CD8-positive, alpha-beta memory T cell (primary cell): Measurements from ENCODE around the gene NCF4. TPM values are rescaled to one million over a fixed set of nuclear protein-coding genes. Genes with fewer than 3 reads are reported as not detected.
A peak's percentile ranks its signal among the peaks of the same experiment; 100 is the strongest.

Experiments
- CTCF ChIA-PET: fragments of 350-600 bp; sonication (Branson Sonifier 250); formaldehyde crosslinking; loops from one replicate; lab custom pipeline; 2021; ENCODE audit warnings: antibody characterized with exemption; lab: Charles Lee
- POLR2A ChIA-PET: fragments of 350-600 bp; sonication (Branson Sonifier 250); formaldehyde crosslinking; loops from one replicate; lab custom pipeline; 2021; ENCODE audit warnings: antibody characterized with exemption; lab: Charles Lee
- DNase-seq, 5 donors: peaks; one replicate each; pipeline versions ENCODE4 v3.0.0 to v3.0.0-alpha.2; 2020 to 2022; ENCODE audit warnings: mixed read lengths in 1 of 5
- H3K27ac ChIP-seq: one replicate; pipeline ENCODE4 v1.7.0; 2013; ENCODE audit warnings: low read depth, mild to moderate bottlenecking, low read length, moderate library complexity
- H3K27me3 ChIP-seq: 2 replicates; pipeline ENCODE4 v1.7.0; 2013; ENCODE audit warnings: low read length, mild to moderate bottlenecking; ENCODE audit not compliant: insufficient read depth, poor library complexity, severe bottlenecking
- H3K36me3 ChIP-seq: 2 replicates; pipeline ENCODE4 v1.7.0; 2013; ENCODE audit warnings: mild to moderate bottlenecking, low read length, moderate library complexity; ENCODE audit not compliant: insufficient read depth
- H3K4me1 ChIP-seq: 2 replicates; pipeline ENCODE4 v1.7.0; 2013; ENCODE audit warnings: mild to moderate bottlenecking, low read length, moderate library complexity; ENCODE audit not compliant: insufficient read depth
- H3K4me3 ChIP-seq: 2 replicates; pipeline ENCODE4 v1.7.0; 2013; ENCODE audit warnings: mild to moderate bottlenecking, low read length
- H3K9me3 ChIP-seq: 2 replicates; pipeline ENCODE4 v1.7.0; 2013; ENCODE audit warnings: mild to moderate bottlenecking, low read length
- H3K27ac Mint-ChIP-seq, 8 donors: one replicate each; pipeline ENCODE4 v1.8.0; 2020 to 2021; ENCODE audit warnings: mixed read lengths in 8 of 8, mild to moderate bottlenecking in 6 of 8, inconsistent platforms in 3 of 8, moderate library complexity in 3 of 8
- H3K27me3 Mint-ChIP-seq, 2 donors: one replicate each; pipeline ENCODE4 v1.8.0; 2020 to 2021; ENCODE audit warnings: mixed read lengths in 2 of 2, mild to moderate bottlenecking in 1 of 2, moderate library complexity in 1 of 2
- H3K36me3 Mint-ChIP-seq, 3 donors: one replicate each; pipeline ENCODE4 v1.8.0; 2020 to 2021; ENCODE audit warnings: mixed read lengths in 3 of 3, inconsistent platforms in 1 of 3, mild to moderate bottlenecking in 1 of 3
- H3K4me1 Mint-ChIP-seq, 3 donors: one replicate each; pipeline ENCODE4 v1.8.0; 2020 to 2021; ENCODE audit warnings: mixed read lengths in 3 of 3, inconsistent platforms in 1 of 3, mild to moderate bottlenecking in 1 of 3
- H3K4me3 Mint-ChIP-seq, 7 donors: one replicate each; pipeline ENCODE4 v1.8.0; 2020 to 2021; ENCODE audit warnings: mixed read lengths in 7 of 7, mild to moderate bottlenecking in 6 of 7, moderate library complexity in 4 of 7, inconsistent platforms in 2 of 7
- H3K9me3 Mint-ChIP-seq, 5 donors: one replicate each; pipeline ENCODE4 v1.8.0; 2020 to 2022; ENCODE audit warnings: mixed read lengths in 5 of 5, mild to moderate bottlenecking in 3 of 5, moderate library complexity in 2 of 5, inconsistent platforms in 1 of 5
- polyA plus RNA-seq: library from polyadenylated mRNA; unstranded; fragments of 300-500 nt; fragmentation: Illumina TruSeq; gene quantifications from one replicate; pipeline ENCODE4 v1.2.3, GENCODE V29; 2021
- total RNA-seq, 2 experiments: library from RNA; stranded (reverse); gene quantifications; one replicate each; pipeline ENCODE4 v1.2.3, GENCODE V29; 2021

The NCF4 gene
- total and polyA plus RNA-seq, 3 experiments from 2014 or later = 5.1 to 6.8 (median 6.6) TPM

DNA sequence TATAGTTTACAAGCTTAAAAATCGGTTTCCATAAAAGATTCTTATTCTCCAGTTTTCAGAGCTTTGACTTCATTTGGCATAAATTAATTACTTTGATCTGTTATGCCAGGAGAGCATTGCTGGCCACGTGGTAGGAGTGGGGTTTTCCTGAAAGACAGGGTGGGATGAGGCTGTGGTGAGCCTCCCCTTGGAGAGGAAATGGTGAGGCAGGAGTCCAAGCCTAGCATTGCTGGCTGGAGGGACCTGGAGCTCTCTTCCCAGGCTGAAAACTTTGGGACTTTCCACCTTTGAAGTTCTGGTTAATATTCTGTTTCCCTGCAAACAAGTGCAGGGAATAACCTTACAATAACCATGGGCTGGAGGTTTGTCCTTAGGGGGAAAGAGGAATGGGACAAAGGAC, 31.5 kb downstream of the NCF4 start:
- Mint-ChIP-seq H3K27ac (no peak overlapping the region), H3K36me3 (peaks cover 0 to 7% (median 2%) of the 10 kb centered on the region in 3 donors), H3K9me3 (peaks cover 0 to 11% (median 8%) of the 10 kb centered on the region in 5 donors), H3K4me1 (peaks cover 2 to 3% (median 3%) of the 10 kb centered on the region in 3 donors), H3K4me3 (no peak overlapping the region), H3K27me3 (peaks cover 1 to 12% of the 10 kb centered on the region in 2 donors)
- Histone ChIP-seq H3K27me3 (peaks cover 3% of the 10 kb centered on the region), H3K9me3 (no peaks in the 10 kb centered on the region), H3K27ac (no peak overlapping the region), H3K4me1 (no peaks in the 10 kb centered on the region), H3K36me3 (no peaks in the 10 kb centered on the region), H3K4me3 (no peak overlapping the region)
- ChIA-PET CTCF (interaction anchor here (1.7 kb wide), 1 partner anchor 36 kb away, joined by 5 read pairs; no protein-coding TSS in a partner anchor), POLR2A (no interaction called here)
- no peak for DNase-seq

- no peaks in the 10 kb centered on the region for H3K27me3 ChIP-seq
- Mint-ChIP-seq H3K9me3 (peaks cover 0 to 11% (median 8%) of the 10 kb centered on the region in 5 donors), H3K27me3 (peaks cover 1 to 6% of the 10 kb centered on the region in 2 donors), H3K27ac (peak overlapping the region in 1 of 8 donors; percentile 24), H3K4me1 (no peaks in the 10 kb centered on the region), H3K36me3 (peaks cover 0 to 7% (median 2%) of the 10 kb centered on the region in 3 donors), H3K4me3 (no peak overlapping the region)
- H3K36me3 ChIP-seq = no peaks in the 10 kb centered on the region
- H3K9me3 ChIP-seq = no peaks in the 10 kb centered on the region
- ChIA-PET CTCF (interaction anchor here (0.8 kb wide), 1 partner anchor 36 kb away, joined by 3 read pairs; no protein-coding TSS in a partner anchor), POLR2A (no interaction called here)
- no peaks in the 10 kb centered on the region for H3K4me1 ChIP-seq
- H3K27ac ChIP-seq = no peak overlapping the region
- DNase-seq = no peak
- no peak overlapping the region for H3K4me3 ChIP-seq
These were observed 32.5 kb downstream of the NCF4 start for GRCh38 chr22:36893262-36893661.

- POLR2A ChIA-PET = no interaction called here
- H3K4me1 Mint-ChIP-seq = no peaks in the 10 kb centered on the region
- no peaks in the 10 kb centered on the region for H3K4me1 ChIP-seq
- peaks cover 0 to 11% (median 8%) of the 10 kb centered on the region in 5 donors for H3K9me3 Mint-ChIP-seq
- no peaks in the 10 kb centered on the region for H3K9me3 ChIP-seq
- no peaks in the 10 kb centered on the region for H3K27me3 ChIP-seq
- no peak overlapping the region for H3K27ac Mint-ChIP-seq
- no peak overlapping the region for H3K27ac ChIP-seq
- H3K4me3 ChIP-seq = no peak overlapping the region
- H3K4me3 Mint-ChIP-seq = no peak overlapping the region
- peaks cover 5 to 13% of the 10 kb centered on the region in 2 donors for H3K27me3 Mint-ChIP-seq
- no peaks in the 10 kb centered on the region for H3K36me3 ChIP-seq
- DNase-seq = no peak
- CTCF ChIA-PET = no interaction called here
- peaks cover 0 to 7% (median 2%) of the 10 kb centered on the region in 3 donors for H3K36me3 Mint-ChIP-seq
These were observed 33.5 kb downstream of the NCF4 start for GRCh38 chr22:36894266-36894665.

DNA sequence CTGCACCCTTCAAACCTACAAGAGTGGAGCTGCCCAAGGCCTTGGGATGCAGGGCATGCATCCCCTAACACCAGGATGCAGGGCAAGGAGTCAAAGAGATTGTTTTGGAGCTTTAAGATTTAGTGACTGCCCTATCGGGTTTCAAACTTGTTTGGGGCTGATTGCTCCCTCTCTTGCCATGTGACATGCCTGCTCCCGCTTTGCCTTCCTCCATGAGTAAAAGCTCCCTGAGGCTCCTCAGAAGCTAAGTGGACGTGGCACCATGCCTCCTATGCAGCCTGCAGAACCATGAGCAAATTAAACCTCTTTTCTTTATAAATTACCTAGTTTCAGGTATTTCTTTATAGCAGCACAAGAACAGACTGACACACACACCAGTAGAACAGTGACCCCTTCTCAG, 36.8 kb downstream of the NCF4 start:
- CTCF ChIA-PET = interaction anchor here (0.8 kb wide), 1 partner anchor 41 kb away, joined by 3 read pairs; no protein-coding TSS in a partner anchor
- H3K4me1 Mint-ChIP-seq = peaks cover 0 to 8% (median 3%) of the 10 kb centered on the region in 3 donors
- H3K36me3 Mint-ChIP-seq = peaks cover 0 to 7% (median 2%) of the 10 kb centered on the region in 3 donors
- no peak overlapping the region for H3K27ac Mint-ChIP-seq
- H3K27me3 Mint-ChIP-seq = peaks cover 8 to 44% of the 10 kb centered on the region in 2 donors
- DNase-seq = no peak
- Histone ChIP-seq H3K36me3 (no peaks in the 10 kb centered on the region), H3K27ac (no peak overlapping the region), H3K4me1 (no peaks in the 10 kb centered on the region), H3K27me3 (no peaks in the 10 kb centered on the region), H3K4me3 (no peak overlapping the region), H3K9me3 (no peaks in the 10 kb centered on the region)
- peaks cover under 1 to 11% (median 8%) of the 10 kb centered on the region in 5 donors for H3K9me3 Mint-ChIP-seq
- POLR2A ChIA-PET = no interaction called here
- no peak overlapping the region for H3K4me3 Mint-ChIP-seq

DNA sequence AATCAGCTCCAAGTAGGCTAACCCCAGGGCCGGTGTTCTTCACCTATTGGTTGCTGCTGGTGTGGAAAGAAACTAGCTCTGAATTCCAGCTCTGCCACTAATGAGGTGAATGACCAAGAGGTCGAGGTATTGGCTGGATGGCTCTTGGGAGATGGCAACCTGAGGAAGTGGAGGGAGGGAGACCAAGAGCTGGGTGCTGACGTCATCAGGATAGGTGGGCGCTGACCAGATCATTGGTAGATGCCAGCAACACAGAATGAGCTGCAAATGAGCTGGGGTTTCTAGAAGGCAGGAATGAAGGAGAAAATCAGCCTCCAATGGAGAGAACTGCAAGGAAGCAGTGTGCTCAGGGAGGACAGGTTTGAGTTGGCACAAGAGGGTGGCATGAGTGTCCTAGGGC, 37.9 kb downstream of the NCF4 start:
- Histone ChIP-seq H3K4me3 (no peak overlapping the region), H3K9me3 (no peaks in the 10 kb centered on the region), H3K27me3 (no peaks in the 10 kb centered on the region), H3K27ac (no peak overlapping the region), H3K4me1 (no peaks in the 10 kb centered on the region), H3K36me3 (no peaks in the 10 kb centered on the region)
- Mint-ChIP-seq H3K27me3 (peaks cover 11 to 53% of the 10 kb centered on the region in 2 donors), H3K9me3 (peaks cover 2 to 11% (median 8%) of the 10 kb centered on the region in 5 donors), H3K36me3 (peaks cover 0 to 9% (median 2%) of the 10 kb centered on the region in 3 donors), H3K4me1 (peaks cover 0 to 8% (median 3%) of the 10 kb centered on the region in 3 donors), H3K4me3 (no peak overlapping the region), H3K27ac (peak overlapping the region in 2 of 8 donors; percentile 44 to 58)
- no peak for DNase-seq
- POLR2A ChIA-PET = no interaction called here
- CTCF ChIA-PET = interaction anchor here (1.2 kb wide), 1 partner anchor 11 kb away, joined by 3 read pairs; no protein-coding TSS in a partner anchor

DNA sequence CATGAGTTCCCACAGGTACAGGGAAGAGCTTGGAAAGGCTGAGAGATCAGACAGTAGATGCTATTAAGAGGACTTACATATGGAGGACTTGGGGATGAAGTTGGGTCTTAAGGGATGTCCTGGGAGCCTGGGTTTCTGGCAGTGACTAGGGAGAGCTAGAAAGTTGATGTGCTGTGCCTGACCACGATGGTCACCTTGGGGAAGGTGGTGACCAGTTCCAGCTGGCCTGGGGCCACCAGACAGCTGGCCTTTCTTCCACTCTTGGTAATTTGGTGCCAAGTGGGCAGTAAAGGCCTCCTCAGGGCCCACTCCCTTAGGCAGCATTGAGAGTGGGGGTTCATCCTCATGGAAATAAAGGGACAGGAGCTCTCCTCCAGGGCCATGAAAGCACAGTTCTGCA, 38.7 kb downstream of the NCF4 start:
- no peak for DNase-seq
- H3K36me3 ChIP-seq = no peaks in the 10 kb centered on the region
- no peak overlapping the region for H3K4me3 Mint-ChIP-seq
- no peak overlapping the region for H3K27ac ChIP-seq
- H3K4me3 ChIP-seq = no peak overlapping the region
- peaks cover 0 to 11% (median 2%) of the 10 kb centered on the region in 3 donors for H3K36me3 Mint-ChIP-seq
- peaks cover 0 to 8% (median 3%) of the 10 kb centered on the region in 3 donors for H3K4me1 Mint-ChIP-seq
- H3K27me3 Mint-ChIP-seq = peaks cover 18 to 60% of the 10 kb centered on the region in 2 donors
- H3K27ac Mint-ChIP-seq = no peak overlapping the region
- peaks cover 2 to 11% (median 8%) of the 10 kb centered on the region in 5 donors for H3K9me3 Mint-ChIP-seq
- H3K4me1 ChIP-seq = no peaks in the 10 kb centered on the region
- H3K9me3 ChIP-seq = no peaks in the 10 kb centered on the region
- ChIA-PET POLR2A (no interaction called here), CTCF (interaction anchor here (1.2 kb wide), 1 partner anchor 12 kb away, joined by 3 read pairs; no protein-coding TSS in a partner anchor)
- no peaks in the 10 kb centered on the region for H3K27me3 ChIP-seq

GRCh38 chr22:36900225-36900624, 39.4 kb downstream of the NCF4 start:
- Histone ChIP-seq H3K4me1 (no peaks in the 10 kb centered on the region), H3K4me3 (no peak overlapping the region), H3K36me3 (no peaks in the 10 kb centered on the region), H3K27me3 (no peaks in the 10 kb centered on the region), H3K9me3 (no peaks in the 10 kb centered on the region), H3K27ac (no peak overlapping the region)
- H3K4me3 Mint-ChIP-seq = no peak overlapping the region
- peaks cover 22 to 65% of the 10 kb centered on the region in 2 donors for H3K27me3 Mint-ChIP-seq
- peaks cover 0 to 8% (median 3%) of the 10 kb centered on the region in 3 donors for H3K4me1 Mint-ChIP-seq
- peaks cover 0 to 7% (median 0%) of the 10 kb centered on the region in 3 donors for H3K36me3 Mint-ChIP-seq
- peaks cover under 1 to 7% (median 5%) of the 10 kb centered on the region in 5 donors for H3K9me3 Mint-ChIP-seq
- CTCF ChIA-PET = no interaction called here
- no peak for DNase-seq
- POLR2A ChIA-PET = no interaction called here
- no peak overlapping the region for H3K27ac Mint-ChIP-seq

- DNase-seq = no peak
- POLR2A ChIA-PET = no interaction called here
- Mint-ChIP-seq H3K27ac (peak overlapping the region in 2 of 8 donors; percentile 35 to 82), H3K4me3 (no peak overlapping the region), H3K36me3 (peaks cover 0 to 4% (median 0%) of the 10 kb centered on the region in 3 donors), H3K27me3 (peaks cover 22 to 65% of the 10 kb centered on the region in 2 donors), H3K9me3 (peaks cover 0 to 2% (median 0%) of the 10 kb centered on the region in 5 donors), H3K4me1 (peaks cover 0 to 8% (median 3%) of the 10 kb centered on the region in 3 donors)
- Histone ChIP-seq H3K36me3 (no peaks in the 10 kb centered on the region), H3K27ac (no peak overlapping the region), H3K27me3 (no peaks in the 10 kb centered on the region), H3K4me3 (no peak overlapping the region), H3K9me3 (no peaks in the 10 kb centered on the region), H3K4me1 (no peaks in the 10 kb centered on the region)
- CTCF ChIA-PET = no interaction called here
These were observed 40.1 kb downstream of the NCF4 start for GRCh38 chr22:36900880-36901279.
